ENCODE results near the gene S100A7A.
A peak's percentile ranks its signal among the peaks of the same experiment; 100 is the strongest.
"Not testable (repeated sequence)": the region's sequence is repeated elsewhere in the genome, so short reads cannot be mapped to it uniquely, and the experiment has no call there.

Gene S100A7A

DNA sequence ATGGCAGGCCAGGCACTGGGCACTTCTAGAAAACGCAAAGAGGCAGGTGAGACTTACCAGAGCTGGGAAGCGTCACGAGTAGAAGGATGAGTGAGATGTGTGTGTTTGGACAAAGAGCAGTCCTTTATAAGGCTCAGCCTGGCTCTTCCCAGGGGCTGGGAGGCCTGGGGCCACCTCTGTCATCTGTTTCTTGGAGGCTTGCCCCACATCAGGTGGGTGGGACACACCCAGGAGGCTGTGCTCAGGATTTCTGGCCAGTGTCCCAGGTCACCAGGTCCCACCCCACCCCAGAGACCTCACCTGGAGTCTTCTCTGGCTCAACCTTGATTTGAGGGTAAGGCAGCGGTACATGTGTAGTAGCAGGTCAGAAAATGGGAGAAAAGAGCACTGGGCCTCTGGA lies 44.2 kb downstream of the S100A7A start, which contains the start of gene S100A7:
Gene S100A7, minus strand, starts transcription at position 101 of the 400 bp plus-strand sequence. CDS start 1,638 bp downstream, outside the sequence.
- DNase-seq (ENCODE audit: low spot score): no peak

DNA sequence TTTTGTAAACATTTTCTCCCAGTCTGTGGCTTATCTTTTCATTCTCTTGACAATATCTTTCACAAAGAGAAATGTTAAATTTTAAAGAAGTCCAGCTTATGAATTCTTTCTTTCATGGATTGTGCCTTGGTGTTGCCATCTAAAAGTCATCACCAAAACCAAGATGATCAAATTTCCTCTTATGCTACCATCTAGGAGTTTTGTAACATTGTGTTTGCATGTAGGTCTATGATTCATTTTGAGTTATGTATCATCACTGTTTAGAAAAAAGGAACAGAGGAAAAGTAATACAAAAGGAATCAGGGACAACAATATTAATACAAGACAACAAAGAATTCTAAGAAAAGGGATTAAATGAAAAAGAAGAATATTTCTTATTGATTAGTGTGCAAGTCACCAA lies 46.4 kb downstream of the S100A7A start:
- DNase-seq (ENCODE audit: low spot score): not testable (repeated sequence)

DNA sequence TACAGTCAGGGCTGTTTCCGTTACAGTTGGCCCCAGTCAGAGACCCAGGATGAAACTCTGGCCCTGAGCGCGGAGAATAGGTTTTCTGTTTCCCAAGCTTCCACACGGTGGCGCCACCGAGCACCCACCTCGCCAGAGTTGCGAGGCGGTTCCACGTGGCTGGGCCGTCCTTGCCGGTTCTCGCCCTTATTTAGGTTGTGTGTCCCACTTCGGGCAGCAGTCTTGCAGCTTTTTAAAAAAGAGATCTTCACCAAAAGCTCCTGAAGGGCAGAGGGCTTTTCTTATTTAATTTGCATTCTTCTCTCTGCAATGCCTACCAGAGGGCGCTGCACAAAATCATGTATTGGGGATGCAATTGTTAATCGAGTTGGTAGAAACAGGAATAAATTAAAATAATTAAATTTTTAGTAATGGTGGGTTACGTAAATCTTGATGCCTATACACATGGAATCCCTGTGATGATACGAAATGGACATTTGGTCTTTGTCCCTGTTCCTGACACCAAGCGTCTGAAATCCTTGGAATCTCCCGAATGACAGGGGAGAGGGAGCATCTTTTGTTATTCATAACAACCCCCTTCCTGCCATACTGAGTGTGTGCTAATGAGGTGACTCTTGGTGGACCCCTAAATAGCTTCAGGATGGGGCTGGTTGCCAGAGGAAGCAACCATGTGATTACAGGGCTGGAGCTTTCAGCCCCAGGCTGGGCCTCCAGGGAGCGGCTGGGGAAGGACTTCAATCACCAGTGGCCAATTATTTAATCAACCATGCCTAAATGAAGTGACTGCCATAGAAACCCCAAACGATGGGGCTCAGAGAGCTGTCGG lies 49.7 kb downstream of the S100A7A start:
- peak; percentile 53 for DNase-seq (ENCODE audit: low spot score)

DNA sequence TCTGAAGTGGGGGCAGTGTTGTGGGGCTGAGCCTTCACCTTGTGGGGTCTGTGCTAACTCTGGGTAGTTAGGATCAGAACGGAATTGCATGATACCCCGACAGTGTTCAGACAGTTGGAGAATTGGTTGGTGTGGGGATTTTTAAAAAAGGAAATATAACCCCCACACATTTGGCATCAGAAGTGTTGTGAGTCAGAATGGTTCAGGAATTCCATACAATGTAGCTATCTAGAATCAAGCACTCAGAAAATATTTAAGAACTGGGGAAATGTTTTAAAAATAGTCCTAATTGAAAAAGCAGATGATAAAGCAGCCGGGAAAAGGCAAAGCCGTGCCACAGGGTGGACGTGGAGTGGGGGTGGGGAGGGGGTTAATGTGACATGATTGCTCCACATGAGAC lies 50.6 kb downstream of the S100A7A start:
- no peak for DNase-seq (ENCODE audit: low spot score)

DNA sequence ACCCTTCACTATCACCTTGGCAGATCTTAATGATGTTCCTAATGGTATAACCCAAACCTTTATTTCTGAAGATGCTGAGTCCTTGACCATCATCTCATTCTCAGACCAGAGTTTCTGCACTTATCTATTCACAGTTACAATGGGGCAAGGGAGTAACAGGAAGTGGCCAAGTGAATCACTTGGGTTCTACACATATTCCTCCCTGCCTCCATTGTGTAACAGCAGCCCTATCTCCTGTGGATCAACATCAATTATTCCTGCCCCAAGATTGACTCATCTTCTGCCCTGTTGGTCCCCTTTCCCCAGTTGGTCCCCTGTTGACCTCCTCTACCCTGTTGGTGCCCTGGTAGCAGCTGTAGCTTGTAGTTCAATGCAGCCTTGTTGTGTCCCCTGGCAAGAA lies 54.4 kb downstream of the S100A7A start:
- no peak for DNase-seq (ENCODE audit: low spot score)
